WTC11 (cell line): ENCODE data around the gene CIPC. TPM values are rescaled to one million over a fixed set of nuclear protein-coding genes. Genes with fewer than 3 reads are reported as not detected.

Source experiments
- ATAC-seq: fragments of 200-7000 bp; cut with Tn5 transposase; 2 replicates; pipeline ENCODE4 v1.10.0; 2021; ENCODE audit warnings: mild to moderate bottlenecking, moderate library complexity
- CTCF ChIA-PET: fragments of 300-600 bp; sonication (Branson Sonifier 250); formaldehyde crosslinking; loops from one replicate; lab custom pipeline; 2021; ENCODE audit warnings: antibody characterized with exemption; lab: Charles Lee
- POLR2A ChIA-PET: fragments of 350-600 bp; sonication (Branson Sonifier 250); formaldehyde crosslinking; loops from one replicate; lab custom pipeline; 2021; ENCODE audit warnings: antibody characterized with exemption; lab: Charles Lee
- DNase-seq: peaks from one replicate; pipeline ENCODE4 v3.0.0; 2021; ENCODE audit warnings: low spot score
- H3K27ac Mint-ChIP-seq: 2 replicates; pipeline ENCODE4 v1.8.0; 2021; ENCODE audit warnings: mixed read lengths
- H3K27me3 Mint-ChIP-seq: 2 replicates; pipeline ENCODE4 v1.8.0; 2021; ENCODE audit warnings: low read depth, mild to moderate bottlenecking, moderate library complexity, mixed read lengths
- H3K36me3 Mint-ChIP-seq: 2 replicates; pipeline ENCODE4 v1.8.0; 2021; ENCODE audit warnings: mixed read lengths
- H3K4me1 Mint-ChIP-seq: 2 replicates; pipeline ENCODE4 v1.8.0; 2022; ENCODE audit warnings: mixed read lengths
- H3K4me3 Mint-ChIP-seq: 2 replicates; pipeline ENCODE4 v1.8.0; 2021; ENCODE audit warnings: mild to moderate bottlenecking, moderate library complexity, mixed read lengths
- H3K9me3 Mint-ChIP-seq: 2 replicates; pipeline ENCODE4 v1.8.0; 2021; ENCODE audit warnings: mixed read lengths
- CREM ChIP-seq: sonication (generic); formaldehyde crosslinking; IDR thresholded peaks from 2 replicates; pipeline ENCODE4 v1.8.1; 2022; ENCODE audit warnings: mild to moderate bottlenecking, missing genetic modification reagents, moderate library complexity
- E2F4 ChIP-seq: sonication (generic); formaldehyde crosslinking; IDR thresholded peaks from 2 replicates; pipeline ENCODE4 v1.8.1; 2022; ENCODE audit warnings: low read depth, mild to moderate bottlenecking, moderate library complexity, missing genetic modification reagents, borderline replicate concordance
- FOXK1 ChIP-seq: sonication (generic); formaldehyde crosslinking; IDR thresholded peaks from 2 replicates; pipeline ENCODE4 v1.8.0; 2022; ENCODE audit warnings: mild to moderate bottlenecking, moderate library complexity, missing genetic modification reagents
- FOXP4 ChIP-seq: sonication (generic); formaldehyde crosslinking; IDR thresholded peaks from 2 replicates; pipeline ENCODE4 v1.8.0; 2022; ENCODE audit warnings: mild to moderate bottlenecking, missing genetic modification reagents
- GABPB1 ChIP-seq: sonication (generic); formaldehyde crosslinking; IDR thresholded peaks from 2 replicates; pipeline ENCODE4 v1.8.1; 2023; ENCODE audit warnings: mild to moderate bottlenecking, missing genetic modification reagents
- HMGA2 ChIP-seq: fragments of 250-450 bp; sonication (Bioruptor Pico); IDR thresholded peaks from 2 replicates; pipeline ENCODE4 v1.4.0; 2021; ENCODE audit warnings: mild to moderate bottlenecking, moderate library complexity
- HMGXB4 ChIP-seq: sonication (generic); formaldehyde crosslinking; IDR thresholded peaks from 2 replicates; pipeline ENCODE4 v1.8.1; 2023; ENCODE audit warnings: mild to moderate bottlenecking, moderate library complexity, missing genetic modification reagents
- IRF2 ChIP-seq: sonication (generic); formaldehyde crosslinking; IDR thresholded peaks from 2 replicates; pipeline ENCODE4 v1.8.0; 2022; ENCODE audit warnings: low read depth, missing genetic modification reagents, borderline replicate concordance
- JAZF1 ChIP-seq: fragments of 250-450 bp; sonication (Bioruptor Pico); IDR thresholded peaks from 2 replicates; pipeline ENCODE4 v1.9.0; 2021; ENCODE audit warnings: moderate library complexity, mild to moderate bottlenecking, inconsistent platforms
- NFATC4 ChIP-seq: fragments of 250-450 bp; sonication (Bioruptor Pico); IDR thresholded peaks from 2 replicates; pipeline ENCODE4 v1.9.0; 2021; ENCODE audit warnings: mild to moderate bottlenecking
- NR1H2 ChIP-seq: sonication (generic); formaldehyde crosslinking; IDR thresholded peaks from 2 replicates; pipeline ENCODE4 v1.9.0; 2021; ENCODE audit warnings: mild to moderate bottlenecking, moderate library complexity, missing genetic modification reagents
- NR2C2 ChIP-seq: sonication (generic); formaldehyde crosslinking; IDR thresholded peaks from 2 replicates; pipeline ENCODE4 v1.8.0; 2022; ENCODE audit warnings: mild to moderate bottlenecking, missing genetic modification reagents
- NR3C1 ChIP-seq: sonication (generic); formaldehyde crosslinking; conservative IDR thresholded peaks from 2 replicates; pipeline ENCODE4 v1.8.1; 2023; ENCODE audit warnings: low read depth, mild to moderate bottlenecking, missing genetic modification reagents
- OVOL2 ChIP-seq: fragments of 250-450 bp; sonication (Bioruptor Pico); IDR thresholded peaks from 2 replicates; pipeline ENCODE4 v1.9.0; 2021; ENCODE audit warnings: mild to moderate bottlenecking, borderline replicate concordance
- SMAD4 ChIP-seq: sonication (generic); formaldehyde crosslinking; IDR thresholded peaks from 2 replicates; pipeline ENCODE4 v1.8.0; 2022; ENCODE audit warnings: mild to moderate bottlenecking, missing genetic modification reagents
- SP1 ChIP-seq: sonication (generic); formaldehyde crosslinking; conservative IDR thresholded peaks from 2 replicates; pipeline ENCODE4 v1.8.1; 2022; ENCODE audit warnings: missing genetic modification reagents
- TEAD1 ChIP-seq: sonication (generic); formaldehyde crosslinking; IDR thresholded peaks from 2 replicates; pipeline ENCODE4 v1.8.0; 2022; ENCODE audit warnings: mild to moderate bottlenecking, missing genetic modification reagents
- ZNF138 ChIP-seq: sonication (generic); formaldehyde crosslinking; conservative IDR thresholded peaks from 2 replicates; pipeline ENCODE4 v1.8.1; 2022; ENCODE audit warnings: mild to moderate bottlenecking, moderate library complexity, missing genetic modification reagents
- ZNF219 ChIP-seq: sonication (generic); formaldehyde crosslinking; IDR thresholded peaks from 2 replicates; pipeline ENCODE4 v1.8.0; 2023; ENCODE audit warnings: missing genetic modification reagents, mild to moderate bottlenecking, borderline replicate concordance
- ZNF317 ChIP-seq: sonication (generic); formaldehyde crosslinking; IDR thresholded peaks from 2 replicates; pipeline ENCODE4 v1.8.1; 2023; ENCODE audit warnings: low read depth, mild to moderate bottlenecking, moderate library complexity, missing genetic modification reagents, borderline replicate concordance
- ZNF423 ChIP-seq: fragments of 250-450 bp; sonication (Bioruptor Pico); IDR thresholded peaks from 2 replicates; pipeline ENCODE4 v2.1.2; 2022; ENCODE audit warnings: mild to moderate bottlenecking, moderate library complexity
- ZNF512 ChIP-seq: sonication (generic); formaldehyde crosslinking; IDR thresholded peaks from 2 replicates; pipeline ENCODE4 v1.8.1; 2022; ENCODE audit warnings: missing genetic modification reagents, borderline replicate concordance
- total RNA-seq: library from RNA; stranded (reverse); gene quantifications from 3 replicates; pipeline ENCODE4 v1.2.3, GENCODE V29; 2021

CIPC gene
- total RNA-seq, 1 experiment from 2014 or later: 25.4 TPM

- no peak for TF ChIP-seq ZNF219
- TF ChIP-seq OVOL2: no peak
Measured at GRCh38 chr14:77051116-77051515, 46.9 kb upstream of the CIPC start (continued).

- Mint-ChIP-seq H3K27ac (no peak overlapping the region), H3K36me3 (peaks cover 10% of the 10 kb centered on the region), H3K9me3 (peaks cover 10% of the 10 kb centered on the region), H3K27me3 (no peaks in the 10 kb centered on the region; the same call in 1 of the 2 replicates), H3K4me1 (peaks cover 14% of the 10 kb centered on the region), H3K4me3 (no peak overlapping the region)
- TF ChIP-seq NR2C2 (CRISPR knock-in tag): no peak
- no peak for TF ChIP-seq FOXK1 (CRISPR knock-in tag)
- TF ChIP-seq SMAD4 (CRISPR knock-in tag): no peak
- TF ChIP-seq NFATC4 (CRISPR knock-in tag): no peak
- TF ChIP-seq FOXP4 (CRISPR knock-in tag): no peak
- TF ChIP-seq HMGXB4 (CRISPR knock-in tag): no peak
- TF ChIP-seq NR1H2 (CRISPR knock-in tag): no peak
- CTCF ChIA-PET: interaction anchor here (0.6 to 3.5 kb wide), 17 partner anchors 11 to 180 kb away, joined by 3 to 25 read pairs (median 4); partner anchors contain the start of gene IRF2BPL
- ATAC-seq (peak; percentile 8; the same call in 1 of the 2 replicates), DNase-seq (no peak)
- POLR2A ChIA-PET: interaction anchor here (1.2 kb wide), 1 partner anchor 24 kb away, joined by 3 read pairs; the partner anchor contains the start of gene IRF2BPL
Measured at GRCh38 chr14:77052281-77053044, 45.6 kb upstream of the CIPC start.

- H3K4me1 Mint-ChIP-seq: peaks cover 14% of the 10 kb centered on the region
- ChIA-PET CTCF (interaction anchor here (0.5 to 3.5 kb wide), 18 partner anchors 9 to 181 kb away, joined by 3 to 25 read pairs (median 4); partner anchors contain the start of gene IRF2BPL), POLR2A (interaction anchor here (1.1 to 1.2 kb wide), 2 partner anchors 25 to 91 kb away, joined by 3 read pairs; partner anchors contain the start of gene IRF2BPL)
- peaks cover 10% of the 10 kb centered on the region for H3K36me3 Mint-ChIP-seq
- H3K27me3 Mint-ChIP-seq: no peaks in the 10 kb centered on the region
- no peak overlapping the region for H3K4me3 Mint-ChIP-seq
- H3K27ac Mint-ChIP-seq: no peak overlapping the region
- peaks cover 10% of the 10 kb centered on the region for H3K9me3 Mint-ChIP-seq
- DNase-seq (peak; percentile 92), ATAC-seq (peak; percentile 94)
- no peak for TF ChIP-seq JAZF1
- peak; percentile 20; the same call in 1 of the 2 replicates for TF ChIP-seq TEAD1 (CRISPR knock-in tag)
- 0 out of 2 replicates have a peak, but pooled peaks have one; percentile 33 for TF ChIP-seq GABPB1 (CRISPR knock-in tag)
- no peak for TF ChIP-seq IRF2 (CRISPR knock-in tag)
- no peak for TF ChIP-seq E2F4
- TF ChIP-seq HMGA2: no peak
- peak; percentile 58 for TF ChIP-seq ZNF423 (CRISPR knock-in tag)
- TF ChIP-seq ZNF219: no peak
- TF ChIP-seq ZNF512: no peak
- TF ChIP-seq SP1: 0 out of 2 replicates have a peak, but pooled peaks have one; percentile 40
- no peak for TF ChIP-seq CREM (CRISPR knock-in tag)
- TF ChIP-seq FOXP4 (CRISPR knock-in tag): no peak
- TF ChIP-seq NR3C1: no peak
- TF ChIP-seq ZNF317 (CRISPR knock-in tag): no peak
- no peak for TF ChIP-seq ZNF138 (CRISPR knock-in tag)
Measured at GRCh38 chr14:77053046-77053841, 44.8 kb upstream of the CIPC start.
